HG03045 (cell line): ENCODE data around the gene SMAD9.

ENCODE experiments used
- ATAC-seq: cut with Tn5 transposase; IDR thresholded peaks from one replicate; pipeline ENCODE4 v1.9.1; 2021; ENCODE audit warnings: mild to moderate bottlenecking, moderate library complexity; ENCODE audit not compliant: unreplicated experiment

Gene SMAD9

DNA sequence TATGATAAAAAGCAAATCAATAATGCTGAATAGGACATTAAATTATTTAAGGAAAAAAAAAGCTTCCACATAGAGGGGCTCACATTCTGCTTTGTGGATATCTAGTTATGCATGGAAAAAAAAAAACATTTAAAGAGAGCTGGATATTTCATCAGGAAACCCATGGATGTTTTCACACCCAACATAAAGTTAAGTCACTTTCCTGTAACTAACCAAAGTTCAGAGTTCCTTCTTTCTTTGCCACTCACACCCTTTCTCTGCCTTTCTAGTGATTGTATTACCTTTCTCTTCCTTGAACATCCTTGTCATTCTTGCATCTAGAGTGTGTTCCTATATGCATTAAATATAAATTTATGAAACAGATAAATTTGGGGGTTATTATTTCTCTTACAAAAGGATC is 53.8 kb downstream of the SMAD9 start:
- ATAC-seq: no peak

DNA sequence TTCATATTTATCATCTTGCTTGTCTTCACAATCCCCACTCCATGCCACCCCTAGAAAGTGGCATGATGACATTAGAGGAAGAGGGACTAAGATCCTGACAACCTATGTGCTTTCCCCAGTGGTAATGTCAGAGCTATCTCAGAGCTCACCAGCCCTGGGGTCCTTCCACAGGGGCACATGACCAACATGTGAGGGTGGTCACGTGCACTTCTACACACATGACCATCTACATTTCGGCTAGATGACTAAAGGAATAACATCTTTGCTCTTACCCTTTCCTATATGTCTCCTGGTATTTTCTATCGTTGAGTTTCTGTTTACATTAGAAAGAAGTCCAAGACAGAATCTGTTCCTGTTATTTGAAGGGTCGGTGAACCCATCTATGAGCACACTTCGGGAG is 54.8 kb downstream of the SMAD9 start:
- ATAC-seq: no peak

DNA sequence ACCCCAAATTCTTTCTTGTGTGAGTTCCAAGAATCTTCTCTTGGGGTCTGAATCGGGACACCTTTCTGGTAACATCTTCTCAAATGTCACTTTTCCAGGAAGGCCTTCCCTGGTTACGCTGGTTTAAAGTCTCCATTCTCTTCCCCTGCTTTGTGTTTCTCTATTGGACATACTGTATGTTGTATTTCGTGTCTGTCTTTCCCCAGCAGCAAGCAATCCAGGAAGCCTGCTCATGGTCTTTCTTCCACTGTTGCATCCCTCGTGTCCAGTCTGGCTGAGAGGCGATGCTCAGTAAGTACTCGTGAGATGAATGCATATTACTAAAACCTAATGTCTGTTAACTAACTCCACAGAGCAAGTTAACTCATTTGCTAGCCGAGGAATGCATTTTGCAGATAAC is 57.3 kb downstream of the SMAD9 start:
- no peak for ATAC-seq

DNA sequence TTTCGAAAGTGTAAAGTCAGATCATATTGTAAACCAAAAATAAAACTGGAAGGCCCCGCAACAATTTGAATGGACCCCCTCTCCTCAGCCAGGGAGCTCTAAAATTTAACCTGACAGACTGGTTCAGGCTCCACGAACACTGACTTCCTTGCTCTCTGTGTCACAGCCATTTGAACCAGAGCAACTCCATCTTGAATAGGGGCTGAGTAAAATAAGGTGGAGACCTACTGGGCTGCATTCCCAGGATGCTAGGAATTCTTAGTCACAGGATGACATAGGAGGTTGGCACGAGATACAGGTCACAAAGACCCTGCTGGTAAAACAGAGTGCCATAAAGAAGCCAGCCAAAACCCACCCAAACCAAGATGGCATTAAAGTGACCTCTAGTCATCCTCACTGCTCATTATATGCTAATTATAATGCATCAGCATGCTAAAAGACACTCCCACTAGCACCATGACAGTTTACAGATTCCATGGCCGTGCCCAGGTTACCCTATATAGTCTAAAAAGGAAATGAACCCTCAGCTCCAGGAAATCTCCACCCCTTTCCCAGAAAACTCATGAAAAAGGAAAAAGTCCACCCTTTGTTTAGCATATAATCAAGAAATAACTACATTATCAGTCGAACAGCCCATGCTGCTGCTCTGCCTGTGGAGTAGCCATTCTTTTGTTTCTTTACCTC is 57.9 kb downstream of the SMAD9 start:
- ATAC-seq: no peak

DNA sequence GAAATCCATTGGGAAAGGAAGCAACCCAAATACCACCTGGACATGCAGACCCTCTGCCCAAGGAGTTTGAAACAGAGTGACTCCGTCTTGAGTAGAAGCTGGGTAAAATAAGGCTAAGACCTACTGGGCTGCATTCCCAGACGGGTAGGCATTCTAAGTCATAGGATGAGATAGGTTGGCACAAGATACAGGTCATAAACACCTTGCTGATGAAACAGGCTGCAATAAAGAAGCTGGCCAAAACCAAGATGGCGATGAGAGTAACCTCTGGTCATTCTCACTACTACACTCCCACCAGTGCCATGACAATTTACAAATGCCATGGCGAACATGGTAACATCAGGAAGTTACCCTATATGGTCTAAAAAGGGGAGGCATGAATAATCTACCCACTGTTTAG is 60.8 kb downstream of the SMAD9 start:
- no peak for ATAC-seq

DNA sequence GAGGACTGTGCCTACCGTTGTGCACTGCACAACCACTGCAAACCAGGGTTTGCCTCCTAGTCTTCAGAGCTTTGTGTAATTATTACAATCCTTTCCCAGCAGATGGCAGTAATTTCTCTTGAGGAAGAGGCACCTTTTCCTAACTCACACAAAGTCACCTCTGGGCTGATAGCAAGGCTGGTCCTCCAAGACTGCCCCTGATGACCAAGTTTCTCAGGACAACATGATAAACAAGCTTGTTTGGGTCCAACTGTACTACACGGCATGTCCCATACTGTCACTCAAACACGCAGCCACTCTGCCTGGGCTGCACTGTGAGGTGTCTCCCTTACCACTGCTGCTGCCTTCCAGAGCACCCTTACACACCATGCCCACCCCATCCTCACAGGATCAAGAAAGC is 61.7 kb downstream of the SMAD9 start:
- ATAC-seq: no peak

DNA sequence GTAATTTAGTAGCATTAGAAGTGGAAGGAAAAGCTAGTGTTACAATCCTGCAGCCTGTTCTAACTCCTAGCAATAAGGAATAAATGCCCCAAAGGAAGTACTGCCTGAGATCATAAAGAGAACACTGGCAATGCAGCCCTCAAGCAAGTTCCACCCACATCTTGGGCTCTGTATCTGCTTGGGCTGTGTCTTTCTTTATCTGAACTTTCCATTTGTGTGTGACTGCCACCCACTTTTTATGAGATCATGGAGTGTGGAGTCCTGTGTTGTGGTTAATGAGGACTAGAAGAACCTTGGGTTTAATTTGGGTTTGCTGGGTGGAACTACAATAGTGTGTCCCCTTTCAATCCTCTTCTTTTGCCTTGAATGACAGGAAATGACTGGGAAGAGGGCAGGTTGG is 62.8 kb downstream of the SMAD9 start:
- ATAC-seq: no peak

DNA sequence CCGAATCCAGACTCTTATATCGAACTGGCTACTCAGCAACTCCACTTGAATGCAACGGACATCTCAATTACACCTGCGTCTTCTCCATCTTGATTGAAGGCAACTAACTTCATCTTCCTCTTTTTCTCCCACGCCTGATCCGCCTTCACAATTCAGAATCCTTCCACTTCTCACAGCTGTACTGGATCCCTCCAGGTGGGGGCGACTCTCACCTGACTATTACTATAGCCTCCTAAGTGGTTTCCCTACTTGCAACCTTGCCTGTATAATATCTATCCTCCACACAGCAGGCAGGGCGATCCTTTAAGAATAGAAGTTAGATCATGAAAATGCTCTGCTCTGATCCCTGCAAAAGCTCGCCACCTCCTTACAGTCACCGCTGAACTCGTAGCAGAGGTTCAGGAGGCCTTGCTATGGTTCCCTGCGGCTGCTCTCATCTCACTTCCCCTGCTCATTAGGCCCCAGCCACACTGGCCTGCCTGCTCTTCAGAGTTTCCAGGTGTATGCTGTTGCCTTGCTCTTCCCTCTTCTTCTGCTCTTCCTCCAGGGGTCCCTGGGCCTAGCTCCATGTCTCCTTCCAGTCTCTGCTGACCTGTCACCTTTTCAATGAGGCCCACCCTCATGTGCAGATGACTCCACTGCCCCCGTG is 69.1 kb downstream of the SMAD9 start:
- no peak for ATAC-seq

DNA sequence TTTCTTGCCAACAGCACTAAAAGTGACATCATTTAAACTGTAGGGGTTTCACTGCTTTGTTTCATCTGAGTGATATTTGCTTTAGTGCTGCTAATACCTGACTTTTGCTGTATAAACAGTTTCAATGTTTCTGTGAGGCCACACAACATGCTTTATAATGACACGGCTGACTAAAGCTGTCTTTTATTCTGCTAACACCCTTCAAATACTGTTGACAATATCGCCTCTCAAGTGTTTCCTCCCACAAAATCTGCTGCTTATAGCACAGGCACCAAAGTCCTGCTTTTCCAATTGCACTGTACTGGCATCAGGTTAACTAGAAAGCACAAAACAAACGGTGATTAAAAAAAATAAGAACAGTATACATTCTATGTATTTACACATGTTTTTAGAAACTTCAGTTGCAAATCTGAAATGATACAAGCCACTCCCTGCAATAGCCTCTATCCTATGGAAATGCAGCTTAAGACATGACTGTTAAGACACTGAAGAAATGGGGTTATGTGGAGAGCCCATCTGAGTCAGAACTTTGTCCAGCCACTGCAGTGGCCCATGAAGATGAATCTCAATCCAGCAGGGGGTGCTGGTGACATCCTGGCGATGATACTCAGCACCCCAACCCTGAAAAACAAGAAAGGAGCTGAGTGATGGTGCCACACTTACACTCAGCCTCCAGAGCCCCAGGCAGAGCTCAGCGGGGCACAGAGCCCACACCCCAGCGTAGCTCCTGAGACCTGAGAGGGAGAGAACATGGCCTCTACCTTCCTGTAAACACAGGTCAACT is 71.6 kb downstream of the SMAD9 start:
- no peak for ATAC-seq

DNA sequence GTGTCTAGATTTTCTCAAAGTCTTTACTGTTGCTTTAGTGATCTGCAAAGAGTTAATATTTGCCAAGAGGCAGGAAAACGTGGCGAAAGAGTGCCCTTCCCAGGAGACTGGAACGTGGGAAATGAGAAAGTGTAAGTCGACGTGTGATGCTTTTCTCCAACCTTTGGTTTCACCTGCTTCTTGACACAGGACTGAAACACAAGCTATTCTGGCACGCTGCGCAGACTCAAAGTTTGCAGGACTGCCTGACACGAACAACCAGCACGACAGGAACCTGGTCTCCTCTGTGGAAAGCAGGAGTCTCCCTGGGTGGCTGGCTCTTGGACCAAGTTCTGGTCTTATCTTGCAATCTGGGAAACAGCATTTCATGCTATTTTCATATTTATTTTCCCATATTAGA is 72.4 kb downstream of the SMAD9 start:
- ATAC-seq: no peak

DNA sequence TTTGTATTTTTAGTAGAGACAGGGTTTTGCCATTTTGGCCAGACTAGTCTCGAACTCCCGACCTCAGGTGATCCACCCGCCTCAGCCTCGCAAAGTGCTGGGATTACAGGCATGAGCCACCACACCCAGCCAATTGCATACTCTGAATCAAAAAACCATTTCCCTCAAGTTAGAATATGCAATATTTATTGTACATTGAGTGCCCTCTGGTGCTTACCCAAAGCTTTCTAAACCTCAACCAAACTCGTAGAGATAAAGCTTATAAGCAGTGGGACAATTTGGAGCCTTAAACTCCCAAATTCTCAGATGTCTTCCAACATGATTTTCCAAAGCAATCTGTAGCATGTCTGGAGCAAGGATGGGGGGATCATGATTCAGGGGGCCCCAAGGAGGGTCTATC is 78.6 kb downstream of the SMAD9 start:
- no peak for ATAC-seq

DNA sequence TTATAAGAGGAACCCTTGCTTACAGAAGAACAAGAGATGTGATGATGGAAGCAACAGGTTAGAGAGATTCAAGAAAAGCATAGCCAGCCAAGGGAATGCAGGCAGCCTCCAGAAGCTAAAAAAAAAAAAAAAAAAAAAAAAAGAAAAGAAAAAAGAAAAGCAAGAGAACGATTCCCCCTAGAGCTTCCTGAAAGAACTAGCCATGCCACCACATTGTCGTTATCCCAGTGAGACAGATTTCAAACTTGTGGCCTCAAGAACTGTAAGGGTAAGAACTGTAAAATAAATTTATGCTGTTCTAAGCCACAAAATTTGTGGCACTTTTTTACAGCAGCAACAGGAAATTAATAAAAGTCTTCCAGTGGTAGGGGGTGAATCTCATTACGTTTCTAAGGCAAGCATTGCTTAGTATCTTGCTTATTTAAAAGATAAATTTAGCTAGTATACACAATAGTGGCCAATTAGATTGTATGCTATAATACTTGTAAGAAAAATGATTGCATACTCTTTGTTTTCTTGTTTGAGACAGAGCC is 79.3 kb downstream of the SMAD9 start:
- no peak for ATAC-seq

DNA sequence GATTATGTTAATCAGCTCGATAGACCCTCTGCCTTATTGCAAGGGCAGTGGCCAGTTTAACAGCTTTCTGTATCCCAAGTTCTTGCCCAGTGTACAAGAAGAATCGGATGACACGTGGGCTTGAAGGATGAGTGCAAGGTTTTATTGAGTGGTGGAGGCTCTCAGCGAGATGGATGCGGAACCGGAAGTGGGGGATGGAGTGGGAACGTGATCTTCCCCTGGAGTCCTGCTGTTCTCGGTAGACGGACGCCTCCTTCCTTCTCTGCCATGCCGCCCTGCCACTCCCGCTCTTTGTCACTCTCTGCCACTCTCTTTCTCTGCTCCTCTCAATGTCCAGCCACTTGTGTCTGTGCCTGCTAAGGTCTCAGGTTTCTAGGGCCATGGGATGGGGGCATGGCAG is 80.1 kb downstream of the SMAD9 start:
- ATAC-seq: no peak

DNA sequence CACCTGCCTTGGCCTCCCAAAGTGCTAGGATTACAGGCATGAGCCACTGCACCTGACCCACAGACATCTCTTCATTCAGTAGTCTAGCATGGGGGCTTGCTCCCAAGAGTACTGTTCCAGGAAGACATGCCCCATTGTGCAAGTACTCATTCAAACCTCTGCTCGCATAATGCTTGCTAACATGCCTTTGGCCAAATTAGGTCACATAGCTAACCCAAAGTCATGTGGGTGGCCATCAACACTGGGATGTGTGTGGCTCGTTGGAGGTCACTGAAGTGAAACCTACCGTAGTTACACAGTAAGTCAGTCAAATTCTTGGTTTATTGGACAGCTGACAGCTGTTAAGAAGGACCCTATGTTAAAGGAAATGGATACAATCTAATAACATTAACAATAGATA is 80.8 kb downstream of the SMAD9 start:
- no peak for ATAC-seq

DNA sequence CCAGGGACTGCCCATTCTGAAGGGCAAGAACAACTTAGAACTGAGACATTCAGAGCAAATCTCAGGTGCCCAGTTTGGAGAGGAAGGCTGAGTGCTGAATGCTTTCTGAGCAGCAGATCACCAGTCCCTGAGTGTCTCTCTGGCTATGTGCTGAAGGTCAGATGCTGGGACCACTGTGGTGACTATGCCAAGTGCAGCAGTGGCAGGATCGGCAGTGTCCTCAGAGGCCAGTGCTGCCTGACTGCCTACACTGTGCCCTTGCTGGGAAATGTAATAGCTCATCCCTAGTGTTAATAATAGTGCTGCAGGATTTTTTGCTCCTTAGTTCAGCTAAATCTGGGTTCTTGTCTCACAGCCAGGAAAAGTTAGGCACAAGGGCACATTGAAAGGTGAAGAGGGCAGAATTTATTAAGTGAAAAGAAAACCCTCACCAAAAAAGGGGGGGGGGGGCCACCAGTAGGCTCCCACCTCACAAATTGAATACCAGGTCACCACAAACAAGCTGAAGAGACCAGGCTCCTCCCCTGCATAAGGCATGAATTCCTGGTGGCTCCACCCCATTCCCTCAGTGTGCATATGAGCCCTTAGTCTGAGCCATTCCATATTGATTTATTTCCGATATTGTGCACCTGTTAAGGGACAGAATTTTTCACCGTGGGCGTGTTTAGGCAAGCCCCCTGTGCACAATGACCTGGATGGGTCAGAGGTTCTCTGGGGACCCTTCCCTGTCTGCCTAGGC is 82.5 kb downstream of the SMAD9 start:
- no peak for ATAC-seq

DNA sequence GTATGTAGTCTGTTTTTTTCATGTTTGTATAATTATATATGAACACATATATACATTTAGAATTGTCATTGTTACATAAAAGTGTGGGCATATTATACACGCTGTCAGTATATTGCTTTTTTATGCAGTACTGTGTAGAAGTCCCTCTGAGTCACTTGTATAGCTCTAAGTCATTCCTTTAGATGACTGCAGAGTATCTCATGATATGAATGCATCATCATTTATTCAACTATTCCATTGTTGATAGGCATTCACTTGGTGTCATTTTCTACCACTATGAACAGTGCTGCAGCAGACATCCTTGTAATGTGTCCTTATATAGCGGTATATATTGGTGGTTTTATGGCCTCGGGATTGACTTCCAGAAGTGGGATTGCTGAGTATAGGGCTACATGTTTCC is 85.7 kb downstream of the SMAD9 start:
- no peak for ATAC-seq

DNA sequence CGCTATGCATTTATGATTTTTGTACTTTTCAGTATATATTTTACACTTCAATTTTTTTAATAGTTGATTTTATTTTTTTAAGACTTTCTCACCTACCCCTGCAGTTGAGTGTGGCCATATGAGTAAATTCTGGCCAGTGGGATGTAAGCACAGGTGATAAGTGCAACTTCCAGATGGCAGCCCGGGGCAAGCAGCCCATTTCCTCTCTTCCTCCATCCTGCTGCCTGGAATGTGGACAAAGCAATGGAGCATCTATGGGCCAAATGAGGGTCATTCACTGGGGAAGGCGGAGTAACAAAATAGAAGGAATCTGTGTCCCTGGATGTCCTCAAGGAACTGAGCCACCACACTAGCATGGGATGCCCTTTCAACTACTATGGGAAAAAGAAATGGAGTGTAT is 88.7 kb downstream of the SMAD9 start:
- ATAC-seq: no peak

DNA sequence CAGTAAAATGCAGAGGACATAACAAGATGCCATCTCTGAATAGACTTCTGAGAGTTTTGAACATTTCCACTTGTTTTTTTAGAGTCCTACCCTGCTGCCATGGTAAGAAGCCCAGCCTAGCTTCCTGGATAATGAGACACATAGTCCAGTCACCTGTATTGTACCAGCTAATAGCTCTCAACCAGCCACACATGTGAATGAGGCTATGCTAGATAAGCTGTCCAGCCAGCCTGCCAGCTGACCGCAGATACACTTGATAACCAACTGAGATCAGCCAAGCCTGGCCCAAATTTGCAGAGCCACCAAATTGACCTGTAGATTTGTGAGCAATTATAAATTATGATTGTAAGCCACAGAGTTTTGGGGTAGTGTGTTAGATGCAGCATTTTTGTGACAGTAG is 90.3 kb downstream of the SMAD9 start:
- no peak for ATAC-seq

DNA sequence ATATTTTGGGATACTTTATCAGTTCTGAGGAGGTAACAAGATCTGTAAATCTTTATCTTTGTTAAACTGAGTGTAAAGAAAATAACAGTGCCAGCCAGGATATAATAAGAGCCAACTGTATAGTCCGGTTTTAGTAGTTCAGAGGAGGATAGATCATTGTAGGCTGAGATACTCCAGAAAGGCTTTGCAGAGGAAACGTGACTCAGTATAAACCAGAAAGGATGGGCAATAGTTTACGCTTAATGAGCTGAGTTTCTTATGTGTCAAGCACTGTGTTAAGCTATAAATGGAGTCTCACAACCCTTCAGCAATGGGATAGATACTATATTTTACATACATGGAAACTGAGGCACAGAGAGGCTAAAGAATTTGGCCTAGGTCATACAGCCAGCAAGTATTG is 97.3 kb downstream of the SMAD9 start:
- ATAC-seq: no peak

DNA sequence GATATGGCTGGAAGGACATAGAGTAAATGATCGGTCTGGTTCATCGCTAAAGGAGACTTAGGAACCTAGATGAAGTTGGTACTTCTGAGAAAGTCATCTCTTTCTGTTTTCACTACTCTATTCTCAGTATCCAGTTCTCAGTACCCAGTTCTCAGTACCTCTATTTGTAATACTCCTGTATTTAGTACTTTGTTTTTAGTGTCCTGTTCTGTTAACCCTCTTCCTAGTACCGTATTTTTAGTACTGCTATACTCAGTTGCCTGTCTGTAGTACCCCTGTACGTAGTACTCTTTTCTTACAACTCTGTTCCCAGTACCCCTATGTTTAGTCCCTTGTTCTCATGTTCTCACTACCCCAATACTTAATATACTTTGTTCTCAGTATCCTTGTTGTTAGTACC is 99.8 kb downstream of the SMAD9 start:
- peak; percentile 43 for ATAC-seq

DNA sequence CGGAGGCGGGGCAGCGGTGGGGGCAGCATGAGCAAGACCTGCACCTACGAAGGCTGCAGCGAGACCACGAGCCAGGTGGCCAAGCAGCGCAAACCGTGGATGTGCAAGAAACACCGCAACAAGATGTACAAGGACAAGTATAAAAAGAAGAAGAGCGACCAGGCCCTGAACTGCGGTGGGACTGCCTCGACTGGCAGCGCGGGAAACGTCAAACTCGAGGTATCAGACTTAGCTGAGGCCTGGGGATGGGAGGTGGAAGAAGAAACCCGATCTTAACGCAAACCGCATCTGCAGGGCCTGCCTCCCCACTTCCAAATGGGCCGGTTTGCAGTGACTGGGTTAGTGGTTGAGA is 100.3 kb downstream of the SMAD9 start:
- ATAC-seq: peak; percentile 19
